NCI-H1436 treated with DMSO at 0.1 percent for 48 hours (cell line): ENCODE data around the gene MRPL36.
"Not testable (repeated sequence)": the region's sequence is repeated elsewhere in the genome, so short reads cannot be mapped to it uniquely, and the experiment has no call there.

Experiments used
- DNase-seq: peaks from one replicate; lab custom pipeline; 2025; lab: John Stamatoyannopoulos, UW

The MRPL36 gene

GRCh38 chr5:1796371-1797102, 3.1 kb downstream of the MRPL36 start:
- no peak for DNase-seq

DNA sequence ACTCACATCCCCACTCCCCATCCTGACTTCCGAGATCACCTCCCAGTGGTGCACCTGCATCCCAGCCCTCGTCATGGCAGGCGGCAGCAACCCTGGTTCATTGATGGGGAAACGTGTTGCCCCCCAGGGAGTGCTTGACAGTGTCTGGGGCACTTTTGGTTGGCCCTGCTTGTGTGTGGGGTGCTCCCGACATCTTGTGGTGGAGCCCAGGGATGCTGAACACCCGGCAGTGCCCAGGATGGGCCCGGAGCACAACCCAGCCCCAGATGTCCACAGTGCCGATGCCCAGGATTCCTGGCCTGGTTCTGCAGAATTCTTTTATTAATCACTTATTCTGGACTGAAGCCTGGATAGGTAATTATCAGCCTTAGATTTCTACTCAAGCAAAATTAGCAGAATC, 3.7 kb downstream of the MRPL36 start:
- no peak for DNase-seq

- no peak for DNase-seq
Observed at GRCh38 chr5:1795506-1795905, 4.1 kb downstream of the MRPL36 start.

DNA sequence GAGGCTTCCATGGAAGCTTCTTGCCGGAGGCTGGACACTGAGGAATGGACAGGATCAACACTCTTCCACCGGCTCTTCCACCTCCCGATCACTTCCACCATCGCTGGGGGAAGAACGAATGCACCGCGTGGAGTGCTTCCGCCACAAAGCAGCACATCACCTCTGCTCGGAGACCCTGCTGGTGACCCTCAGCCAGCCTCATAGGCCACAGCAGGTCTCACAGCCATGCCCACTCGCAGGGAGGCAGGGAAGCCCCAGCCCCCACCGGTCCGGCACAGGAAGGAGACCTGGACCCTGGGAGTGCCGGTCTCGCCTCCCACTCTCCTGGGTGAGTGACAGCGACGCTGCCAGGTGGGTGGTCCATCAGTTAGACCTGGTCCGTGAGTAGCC, 4.7 kb downstream of the MRPL36 start:
- no peak for DNase-seq

DNA sequence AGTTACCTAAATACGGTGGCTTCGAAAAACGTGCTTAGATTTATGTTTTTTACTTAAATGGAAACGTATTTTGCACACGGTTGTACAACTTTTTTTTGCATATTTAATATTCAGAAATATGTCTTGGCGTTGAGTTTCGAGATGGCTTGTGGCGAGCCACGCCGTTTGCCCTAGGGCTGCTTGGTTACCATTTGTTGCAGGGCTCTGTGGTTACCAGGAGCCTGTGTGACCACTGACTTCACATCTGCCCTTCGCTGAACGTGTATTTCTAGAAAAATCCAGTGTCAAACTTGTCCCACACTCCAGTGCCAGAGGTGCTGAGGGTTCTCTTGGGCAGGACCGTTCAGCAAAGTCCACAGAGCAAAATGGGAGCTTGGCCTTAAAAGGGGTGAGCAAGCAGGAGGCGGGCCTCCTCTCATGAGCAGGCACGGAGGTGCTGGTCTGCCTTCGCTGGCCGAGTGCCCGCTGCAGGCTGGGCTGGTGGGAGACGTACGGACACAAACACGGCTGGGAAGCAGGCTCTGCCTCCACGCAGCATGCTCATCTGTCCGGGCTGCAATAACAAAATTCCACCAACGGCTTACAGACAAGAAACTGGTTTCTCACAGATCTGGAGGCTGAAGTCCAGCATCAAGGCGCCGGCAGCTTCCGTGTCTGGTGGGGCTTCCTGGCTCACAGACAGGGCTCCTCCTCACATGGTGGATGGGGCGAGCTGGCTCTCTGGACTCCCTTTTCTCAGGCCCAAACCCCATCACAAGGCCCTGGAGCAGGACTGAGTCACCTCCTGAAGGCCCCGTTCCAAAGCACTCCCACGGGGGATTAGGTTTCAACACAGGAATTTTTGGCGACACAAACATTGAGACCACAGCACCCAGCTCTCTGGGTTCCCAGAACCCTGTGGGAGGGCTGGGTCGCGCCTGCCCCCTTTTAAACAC, 5.4 kb downstream of the MRPL36 start:
- DNase-seq = no peak

DNA sequence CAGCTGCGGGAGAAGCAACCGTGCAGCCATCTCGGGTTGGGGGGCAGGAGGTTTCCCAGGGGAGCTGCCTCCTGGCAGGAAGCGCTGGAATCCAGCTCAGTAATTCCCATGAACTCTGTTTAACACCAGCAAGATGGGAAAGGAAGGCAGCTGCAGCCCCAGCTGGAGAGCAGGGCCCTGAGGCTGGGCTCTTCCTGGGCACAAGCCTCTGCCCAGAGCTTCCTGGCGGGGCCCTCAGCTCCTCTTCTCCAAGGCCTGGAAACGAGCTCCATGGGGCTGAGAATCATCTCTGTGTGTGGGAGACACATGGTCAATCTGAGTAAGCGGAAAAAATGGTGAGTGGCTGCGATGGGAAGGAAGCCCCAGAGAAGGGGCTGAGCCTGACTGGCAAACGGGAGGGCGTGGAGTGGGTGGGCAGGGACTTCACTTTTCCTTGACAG, 6.3 kb downstream of the MRPL36 start:
- no peak for DNase-seq

GRCh38 chr5:1792842-1793266, 6.8 kb downstream of the MRPL36 start:
- DNase-seq = no peak

DNA sequence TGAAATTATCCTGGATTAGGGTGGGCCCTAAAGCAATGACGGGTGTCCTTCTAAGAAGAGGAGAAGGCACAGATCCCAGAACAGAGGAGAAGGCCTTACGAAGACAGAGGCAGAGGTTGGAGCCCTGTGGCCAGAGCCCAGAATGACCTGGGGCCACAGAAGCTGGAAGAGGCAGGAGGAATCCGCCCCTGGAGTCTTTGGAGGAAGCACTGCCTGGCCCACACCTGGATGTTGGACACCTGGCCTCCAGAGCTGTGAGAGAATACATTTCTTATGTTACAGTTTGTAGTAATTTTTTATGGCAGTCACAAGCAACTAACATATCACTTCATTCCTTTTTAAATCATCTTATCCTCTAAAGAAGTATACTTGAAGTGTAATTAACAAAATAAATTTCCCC, 8.5 kb downstream of the MRPL36 start:
- no peak for DNase-seq

DNA sequence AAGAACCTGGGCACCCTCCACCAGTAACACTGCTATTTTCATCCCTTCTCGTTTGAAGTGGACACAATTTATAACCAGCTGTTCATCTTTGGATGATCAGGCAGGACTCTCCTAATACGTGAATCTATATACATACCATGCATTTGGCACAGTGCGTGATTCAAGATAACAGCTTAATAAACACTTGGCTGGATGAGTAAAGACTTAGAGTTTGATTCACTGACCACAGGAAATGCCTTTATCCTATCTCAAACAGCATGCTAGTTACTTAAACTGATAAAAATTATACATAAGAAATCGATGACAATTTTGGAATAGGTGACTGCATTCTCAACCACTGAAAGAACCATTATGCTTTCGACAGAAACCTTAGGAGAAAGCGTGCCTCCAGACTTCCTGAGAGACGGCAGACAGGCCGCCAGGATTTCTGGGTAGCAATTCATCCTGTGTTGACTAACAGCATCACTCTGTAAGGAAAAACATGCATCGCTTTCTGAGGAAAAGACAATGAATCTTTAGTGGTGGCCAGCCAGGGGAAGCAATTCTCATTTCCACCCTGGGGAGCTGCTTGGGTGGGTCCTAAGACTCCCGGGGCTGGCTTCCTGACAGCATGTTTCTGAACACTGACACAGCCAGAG, 9.7 kb downstream of the MRPL36 start:
- DNase-seq = no peak

DNA sequence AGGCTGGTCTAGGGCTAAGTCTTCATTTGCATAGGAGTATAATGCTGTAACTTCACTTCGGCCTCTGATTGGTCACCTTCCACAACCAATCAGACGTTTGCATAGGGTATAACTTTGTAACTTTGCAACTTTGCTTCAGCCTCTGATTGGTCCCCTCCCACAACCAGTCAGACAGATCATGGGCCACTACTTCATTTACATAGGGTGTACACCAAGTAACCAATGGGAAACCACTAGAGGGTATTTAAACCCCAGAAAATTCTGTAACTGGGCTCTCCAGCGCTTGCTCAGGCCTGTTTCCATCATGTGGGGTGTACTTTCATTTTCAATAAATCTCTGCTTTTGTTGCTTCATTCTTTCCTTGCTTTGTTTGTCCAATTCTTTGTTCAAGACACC, 10.2 kb downstream of the MRPL36 start:
- DNase-seq = not testable (repeated sequence)

DNA sequence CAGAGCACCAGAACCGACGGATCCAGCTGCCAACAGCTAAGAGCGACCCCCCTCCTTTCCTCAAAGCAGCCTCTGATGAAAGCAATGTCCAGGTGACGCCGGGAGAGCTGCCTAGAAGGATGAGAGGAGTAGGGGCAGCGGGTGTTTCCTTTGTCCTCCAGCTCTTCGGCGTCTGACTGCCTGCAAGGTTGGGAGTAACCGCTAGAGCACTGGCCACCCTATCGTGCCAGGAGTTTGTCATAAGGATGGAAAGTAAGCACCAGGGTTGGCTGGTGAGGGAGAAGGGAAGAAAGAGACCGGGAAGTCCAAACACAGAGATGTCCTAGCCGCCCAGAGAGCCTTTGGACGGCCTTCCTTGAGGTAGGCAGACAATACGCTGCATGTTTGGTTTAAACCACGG, 10.8 kb downstream of the MRPL36 start:
- DNase-seq = no peak

DNA sequence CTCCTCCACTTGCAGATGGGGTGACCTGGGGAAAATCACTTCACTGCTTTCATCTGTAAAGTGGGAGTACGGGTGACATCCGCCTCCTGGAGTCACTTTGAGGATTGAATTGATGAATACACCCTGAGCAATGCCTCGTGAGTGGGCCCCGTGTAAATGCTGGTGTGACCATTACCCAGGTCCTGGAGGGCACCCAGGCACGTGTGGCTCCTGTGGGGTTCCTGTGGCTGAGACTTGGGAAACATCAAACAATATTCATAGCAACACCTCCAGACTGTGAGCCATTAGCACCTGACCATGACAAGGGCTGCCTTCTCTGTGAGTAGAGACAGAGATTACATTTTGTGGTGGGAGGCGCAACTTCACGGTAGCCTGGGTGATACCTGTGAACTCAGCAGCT, 11.4 kb downstream of the MRPL36 start:
- DNase-seq = no peak

DNA sequence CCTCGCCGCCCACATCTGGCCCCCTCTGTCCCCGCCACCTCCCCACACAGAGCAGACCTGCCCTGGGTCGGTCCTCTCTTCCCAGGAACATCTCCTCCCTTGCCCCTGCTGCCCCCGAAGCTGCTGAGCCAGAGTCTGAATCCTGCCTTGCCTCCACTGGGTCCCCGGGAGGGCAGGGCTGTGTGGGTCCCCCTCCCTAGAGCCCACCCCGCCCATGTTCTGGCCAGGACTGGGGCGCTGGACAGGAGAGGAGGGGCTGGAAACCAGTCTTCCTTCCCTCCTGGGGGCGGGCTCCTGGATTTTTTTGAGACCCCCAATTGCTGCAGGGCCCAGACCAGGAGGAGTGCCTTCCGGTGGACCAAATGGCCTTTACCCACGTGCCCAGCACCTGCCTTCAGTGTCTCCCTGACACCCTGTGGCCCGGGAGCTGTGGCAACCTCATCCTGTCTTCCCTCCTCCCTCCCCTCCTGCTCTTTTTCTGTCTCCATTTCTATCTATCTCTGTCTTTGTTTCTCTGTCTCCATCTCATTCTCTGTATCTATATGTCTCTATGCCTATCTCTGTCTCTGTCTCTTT, 12.1 kb downstream of the MRPL36 start:
- no peak for DNase-seq

DNA sequence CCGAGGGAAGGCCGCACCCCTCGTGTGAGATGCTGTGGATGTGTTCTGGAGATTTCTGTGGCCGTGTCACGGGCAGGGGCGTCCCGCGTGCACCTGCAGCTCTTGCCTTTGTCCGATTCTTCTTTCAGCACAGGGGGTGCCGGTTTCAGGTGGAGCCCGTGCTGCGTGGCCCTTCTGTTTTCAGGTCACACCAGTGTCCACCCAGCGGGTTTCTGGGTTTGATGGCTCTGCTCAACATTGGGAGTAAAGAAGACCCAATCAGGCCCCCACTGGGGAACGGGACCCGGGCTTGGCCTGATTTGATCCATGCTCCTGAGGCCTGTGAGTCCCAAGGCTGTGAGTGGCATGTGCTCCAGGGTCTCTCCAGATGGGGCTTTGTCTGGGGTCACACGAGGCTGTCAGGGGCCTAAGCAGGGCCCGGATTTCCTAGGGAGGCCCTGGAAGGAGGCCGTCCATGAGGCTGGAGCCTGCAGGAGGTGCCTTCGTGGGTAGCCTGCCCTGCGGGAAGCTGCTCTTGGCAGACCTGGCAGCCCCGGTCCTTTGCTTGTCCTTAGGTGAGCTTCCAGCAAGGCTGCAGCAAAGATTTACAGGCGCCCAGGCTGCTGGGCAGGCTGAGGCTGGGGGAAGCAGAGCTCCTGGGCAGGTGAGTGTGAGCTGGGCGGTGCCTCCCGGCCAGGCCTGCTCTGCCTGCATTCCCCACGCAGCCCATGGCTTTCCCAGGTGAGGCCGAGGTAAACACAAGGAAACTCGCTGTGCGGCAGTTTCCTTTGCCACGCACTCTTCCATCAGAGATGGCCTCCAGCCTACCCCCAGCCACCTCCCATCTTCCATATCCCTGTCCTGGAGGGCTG, 12.8 kb downstream of the MRPL36 start:
- DNase-seq = no peak

DNA sequence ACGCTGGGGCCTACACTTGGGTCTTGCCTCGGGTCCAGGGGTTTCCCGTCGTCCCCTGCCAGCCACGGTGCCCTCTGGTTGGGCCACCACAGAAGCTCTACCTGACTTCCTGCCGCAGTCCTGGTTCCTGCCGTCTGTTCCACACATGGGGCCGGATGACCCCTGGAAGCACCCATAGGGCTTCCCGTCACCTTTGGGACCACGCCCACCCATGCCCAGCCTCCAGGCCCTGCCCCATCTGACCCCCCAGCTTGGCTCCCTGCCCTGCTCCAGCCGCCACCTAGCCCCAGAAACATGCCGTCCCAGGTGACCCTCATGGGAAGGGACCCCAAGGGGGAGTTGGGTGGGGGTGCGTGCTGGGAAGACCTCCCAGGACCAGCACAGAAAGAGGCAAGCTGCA, 13.7 kb downstream of the MRPL36 start:
- no peak for DNase-seq

GRCh38 chr5:1785062-1785461, 14.6 kb downstream of the MRPL36 start:
- no peak for DNase-seq

GRCh38 chr5:1784197-1785050, 15.2 kb downstream of the MRPL36 start:
- DNase-seq = no peak

DNA sequence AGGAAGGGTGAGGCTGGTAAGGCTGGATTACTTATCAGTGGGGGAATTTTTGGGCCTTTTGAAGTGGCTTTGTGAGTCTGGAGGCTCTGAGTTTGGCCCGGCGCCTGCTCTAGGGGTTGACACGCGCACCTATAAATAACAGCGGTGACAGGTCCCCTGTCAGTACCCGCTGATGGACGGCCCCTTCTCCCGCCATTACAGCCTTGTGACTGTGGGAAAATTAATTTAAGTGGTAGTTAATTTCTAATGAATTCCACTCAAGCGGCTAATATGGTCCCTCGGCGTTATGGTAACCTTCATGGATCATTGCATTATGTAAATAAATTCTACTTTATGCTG, 16.5 kb downstream of the MRPL36 start:
- DNase-seq = no peak

DNA sequence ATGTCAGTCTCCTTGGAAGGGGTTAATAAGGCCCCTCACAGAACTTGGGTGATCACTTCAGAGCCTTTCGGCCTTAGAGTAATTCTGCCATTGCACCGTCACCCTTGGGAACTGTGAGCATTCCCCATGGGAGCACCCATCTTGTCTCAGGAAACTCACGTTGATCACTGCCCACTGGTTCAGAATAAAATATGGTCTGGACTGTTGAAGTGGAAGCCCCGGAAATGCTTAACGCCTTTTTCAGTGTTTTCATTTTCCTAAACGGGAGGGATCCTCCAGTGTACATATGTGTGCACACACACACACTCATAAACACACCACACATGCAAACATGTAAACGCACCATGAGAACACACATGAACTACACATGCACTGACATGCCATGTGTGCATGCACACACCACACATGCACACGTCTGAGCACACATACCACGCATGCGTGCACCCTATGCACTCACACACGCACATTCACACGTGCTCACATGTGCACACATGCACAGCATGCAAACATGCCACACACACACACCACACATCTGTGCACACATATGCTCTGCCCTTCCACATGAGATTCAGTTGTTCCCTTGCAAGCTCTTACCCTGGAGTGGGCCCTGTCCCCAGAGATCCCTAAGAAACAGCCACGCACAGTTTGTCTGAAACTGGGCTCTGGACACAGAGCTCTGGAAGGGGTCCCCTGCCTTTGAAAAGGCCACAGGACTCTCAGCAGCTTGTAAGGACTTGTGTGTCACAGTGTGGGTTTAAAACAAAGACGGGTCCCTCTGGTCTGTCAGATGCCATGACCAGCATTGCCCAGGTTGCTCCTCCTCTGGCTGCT, 17.0 kb downstream of the MRPL36 start:
- DNase-seq = no peak
